ENCODE measurements around the gene MED8.

DNA sequence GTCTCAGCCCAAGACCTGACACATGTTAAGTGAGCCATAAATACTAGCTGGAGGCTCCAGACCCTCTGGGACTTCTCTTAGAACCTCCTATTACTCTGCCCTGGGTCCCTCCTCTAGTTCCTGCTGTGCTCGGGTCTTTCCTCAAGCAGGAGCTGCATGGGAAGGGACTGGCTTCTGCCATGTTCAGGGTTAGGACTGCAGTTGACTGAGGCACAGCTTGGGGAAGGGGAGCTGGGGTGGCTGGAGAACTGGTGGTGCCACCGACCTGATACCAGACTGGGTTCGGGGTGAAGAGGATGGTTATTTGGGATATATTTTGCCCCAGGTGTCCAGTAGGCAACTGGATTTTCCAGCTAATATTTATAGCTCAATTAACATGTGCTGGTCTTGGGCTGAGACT is 48.4 kb upstream of the MED8 start:
- TF ChIP-seq ARNT (IDR thresholded peaks at IDR 0.05), result no peak
- TF ChIP-seq, protein P1, sequence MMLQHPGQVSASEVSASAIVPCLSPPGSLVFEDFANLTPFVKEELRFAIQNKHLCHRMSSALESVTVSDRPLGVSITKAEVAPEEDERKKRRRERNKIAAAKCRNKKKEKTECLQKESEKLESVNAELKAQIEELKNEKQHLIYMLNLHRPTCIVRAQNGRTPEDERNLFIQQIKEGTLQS (IDR thresholded peaks at IDR 0.05), result no peak
- TF ChIP-seq, protein P1 (CRISPR knock-in tag; conservative IDR thresholded peaks at IDR 0.05), result no peak
- TF ChIP-seq PML (IDR thresholded peaks at IDR 0.05; ENCODE audit: low read length), result no peak
- TF ChIP-seq, protein P2, sequence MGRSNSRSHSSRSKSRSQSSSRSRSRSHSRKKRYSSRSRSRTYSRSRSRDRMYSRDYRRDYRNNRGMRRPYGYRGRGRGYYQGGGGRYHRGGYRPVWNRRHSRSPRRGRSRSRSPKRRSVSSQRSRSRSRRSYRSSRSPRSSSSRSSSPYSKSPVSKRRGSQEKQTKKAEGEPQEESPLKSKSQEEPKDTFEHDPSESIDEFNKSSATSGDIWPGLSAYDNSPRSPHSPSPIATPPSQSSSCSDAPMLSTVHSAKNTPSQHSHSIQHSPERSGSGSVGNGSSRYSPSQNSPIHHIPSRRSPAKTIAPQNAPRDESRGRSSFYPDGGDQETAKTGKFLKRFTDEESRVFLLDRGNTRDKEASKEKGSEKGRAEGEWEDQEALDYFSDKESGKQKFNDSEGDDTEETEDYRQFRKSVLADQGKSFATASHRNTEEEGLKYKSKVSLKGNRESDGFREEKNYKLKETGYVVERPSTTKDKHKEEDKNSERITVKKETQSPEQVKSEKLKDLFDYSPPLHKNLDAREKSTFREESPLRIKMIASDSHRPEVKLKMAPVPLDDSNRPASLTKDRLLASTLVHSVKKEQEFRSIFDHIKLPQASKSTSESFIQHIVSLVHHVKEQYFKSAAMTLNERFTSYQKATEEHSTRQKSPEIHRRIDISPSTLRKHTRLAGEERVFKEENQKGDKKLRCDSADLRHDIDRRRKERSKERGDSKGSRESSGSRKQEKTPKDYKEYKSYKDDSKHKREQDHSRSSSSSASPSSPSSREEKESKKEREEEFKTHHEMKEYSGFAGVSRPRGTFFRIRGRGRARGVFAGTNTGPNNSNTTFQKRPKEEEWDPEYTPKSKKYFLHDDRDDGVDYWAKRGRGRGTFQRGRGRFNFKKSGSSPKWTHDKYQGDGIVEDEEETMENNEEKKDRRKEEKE (IDR thresholded peaks at IDR 0.05; ENCODE audit: borderline replicate concordance in 1 of 2, control insufficient read depth in 1 of 2, low read depth in 2 of 2, low read length in 1 of 2), result no peak
- TF ChIP-seq, protein P3, sequence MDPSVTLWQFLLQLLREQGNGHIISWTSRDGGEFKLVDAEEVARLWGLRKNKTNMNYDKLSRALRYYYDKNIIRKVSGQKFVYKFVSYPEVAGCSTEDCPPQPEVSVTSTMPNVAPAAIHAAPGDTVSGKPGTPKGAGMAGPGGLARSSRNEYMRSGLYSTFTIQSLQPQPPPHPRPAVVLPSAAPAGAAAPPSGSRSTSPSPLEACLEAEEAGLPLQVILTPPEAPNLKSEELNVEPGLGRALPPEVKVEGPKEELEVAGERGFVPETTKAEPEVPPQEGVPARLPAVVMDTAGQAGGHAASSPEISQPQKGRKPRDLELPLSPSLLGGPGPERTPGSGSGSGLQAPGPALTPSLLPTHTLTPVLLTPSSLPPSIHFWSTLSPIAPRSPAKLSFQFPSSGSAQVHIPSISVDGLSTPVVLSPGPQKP (CRISPR knock-in tag; IDR thresholded peaks at IDR 0.05), result no peak
- TF ChIP-seq POLR2A (conservative IDR thresholded peaks at IDR 0.05), result no peak
- TF ChIP-seq, protein P4, sequence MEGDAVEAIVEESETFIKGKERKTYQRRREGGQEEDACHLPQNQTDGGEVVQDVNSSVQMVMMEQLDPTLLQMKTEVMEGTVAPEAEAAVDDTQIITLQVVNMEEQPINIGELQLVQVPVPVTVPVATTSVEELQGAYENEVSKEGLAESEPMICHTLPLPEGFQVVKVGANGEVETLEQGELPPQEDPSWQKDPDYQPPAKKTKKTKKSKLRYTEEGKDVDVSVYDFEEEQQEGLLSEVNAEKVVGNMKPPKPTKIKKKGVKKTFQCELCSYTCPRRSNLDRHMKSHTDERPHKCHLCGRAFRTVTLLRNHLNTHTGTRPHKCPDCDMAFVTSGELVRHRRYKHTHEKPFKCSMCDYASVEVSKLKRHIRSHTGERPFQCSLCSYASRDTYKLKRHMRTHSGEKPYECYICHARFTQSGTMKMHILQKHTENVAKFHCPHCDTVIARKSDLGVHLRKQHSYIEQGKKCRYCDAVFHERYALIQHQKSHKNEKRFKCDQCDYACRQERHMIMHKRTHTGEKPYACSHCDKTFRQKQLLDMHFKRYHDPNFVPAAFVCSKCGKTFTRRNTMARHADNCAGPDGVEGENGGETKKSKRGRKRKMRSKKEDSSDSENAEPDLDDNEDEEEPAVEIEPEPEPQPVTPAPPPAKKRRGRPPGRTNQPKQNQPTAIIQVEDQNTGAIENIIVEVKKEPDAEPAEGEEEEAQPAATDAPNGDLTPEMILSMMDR (IDR thresholded peaks at IDR 0.05 in 2 of 3, conservative IDR thresholded peaks at IDR 0.05 in 1 of 3; ENCODE audit: insufficient read depth in 2 of 3, low read depth in 1 of 3, low read length in 3 of 3), result no peak
- no peak for TF ChIP-seq PTBP1 (IDR thresholded peaks at IDR 0.05; ENCODE audit: low read depth, low read length)
- TF ChIP-seq ZC3H4 (CRISPR knock-in tag; IDR thresholded peaks at IDR 0.05; ENCODE audit: borderline replicate concordance), result no peak
- TF ChIP-seq GTF2F1 (IDR thresholded peaks at IDR 0.05; ENCODE audit: low read depth, low read length), result no peak
- TF ChIP-seq BRD9 (IDR thresholded peaks at IDR 0.05; ENCODE audit: low read depth, partially characterized antibody), result no peak
- no peak for TF ChIP-seq NR2C2 (CRISPR knock-in tag; IDR thresholded peaks at IDR 0.05)
- no peak for TF ChIP-seq NR2C2 (tag; IDR thresholded peaks at IDR 0.05)
- no peak for TF ChIP-seq CBX8 (IDR thresholded peaks at IDR 0.05; ENCODE audit: borderline replicate concordance, extremely low read depth, low read depth, low read length, poor library complexity, severe bottlenecking)
